Loucy (cell line): ENCODE data around the gene CRYZL1.

ENCODE experiments used
- H2AFZ ChIP-seq: fragments of 200-600 bp; sonication (generic); 2 replicates; pipeline ENCODE4 v1.6.0; 2016; ENCODE audit warnings: antibody characterized with exemption, mild to moderate bottlenecking, low read length, moderate library complexity
- H3F3A ChIP-seq: fragments of 200-600 bp; 2 replicates; pipeline ENCODE4 v1.6.0; 2016; ENCODE audit warnings: antibody characterized with exemption, low read depth, mild to moderate bottlenecking
- H3K27me3 ChIP-seq: fragments of 200-600 bp; sonication (generic); 2 replicates; pipeline ENCODE4 v1.6.1; 2014; ENCODE audit warnings: low read length, mild to moderate bottlenecking; ENCODE audit not compliant: insufficient read depth, poor library complexity, severe bottlenecking
- H3K36me3 ChIP-seq: fragments of 200-600 bp; sonication (generic); 2 replicates; pipeline ENCODE4 v1.6.1; 2016; ENCODE audit warnings: low read length; ENCODE audit not compliant: insufficient read depth
- H3K4me1 ChIP-seq: fragments of 200-600 bp; sonication (generic); 2 replicates; pipeline ENCODE4 v1.5.1; 2014; ENCODE audit warnings: low read length, mild to moderate bottlenecking; ENCODE audit not compliant: insufficient read depth, poor library complexity, severe bottlenecking
- H3K4me2 ChIP-seq: fragments of 200-600 bp; sonication (generic); 2 replicates; pipeline ENCODE4 v1.6.0; 2014; ENCODE audit warnings: antibody characterized with exemption, low read length, low read depth, mild to moderate bottlenecking; ENCODE audit not compliant: poor library complexity, severe bottlenecking
- H3K4me3 ChIP-seq: fragments of 200-600 bp; sonication (generic); 2 replicates; pipeline ENCODE4 v1.5.1; 2014; ENCODE audit warnings: low read length, mild to moderate bottlenecking, mixed read lengths; ENCODE audit not compliant: poor library complexity, severe bottlenecking
- H3K79me2 ChIP-seq: fragments of 200-600 bp; sonication (generic); 2 replicates; pipeline ENCODE4 v1.6.1; 2014; ENCODE audit warnings: low read length; ENCODE audit not compliant: insufficient read depth
- H3K9ac ChIP-seq: fragments of 200-600 bp; sonication (generic); 2 replicates; pipeline ENCODE4 v1.6.0; 2014; ENCODE audit warnings: mild to moderate bottlenecking, low read depth, low read length, moderate library complexity; ENCODE audit not compliant: poor library complexity, severe bottlenecking
- H3K9me2 ChIP-seq: fragments of 200-600 bp; sonication (generic); replicated peaks from 2 replicates; pipeline ENCODE4 v1.6.1; 2016; ENCODE audit warnings: low read depth, low read length, mixed read lengths
- H3K9me3 ChIP-seq: fragments of 200-600 bp; sonication (generic); 2 replicates; pipeline ENCODE4 v1.6.1; 2014; ENCODE audit warnings: mild to moderate bottlenecking, antibody characterized with exemption, low read length, low read depth; ENCODE audit not compliant: insufficient read depth
- H4K20me1 ChIP-seq: fragments of 200-600 bp; sonication (generic); 2 replicates; pipeline ENCODE4 v1.6.0; 2014; ENCODE audit warnings: antibody characterized with exemption, low read length, mild to moderate bottlenecking; ENCODE audit not compliant: insufficient read depth, poor library complexity, severe bottlenecking
- CTCF ChIP-seq: fragments of 200-600 bp; sonication (generic); conservative IDR thresholded peaks from 2 replicates; pipeline ENCODE4 v1.5.1; 2014; ENCODE audit warnings: mild to moderate bottlenecking, antibody characterized with exemption, low read length
- EZH2phosphoT487 ChIP-seq: fragments of 200-600 bp; IDR thresholded peaks from 2 replicates; pipeline ENCODE4 v1.6.1; 2018; ENCODE audit warnings: antibody characterized with exemption, mild to moderate bottlenecking, moderate library complexity, borderline replicate concordance

The CRYZL1 gene

GRCh38 chr21:33641352-33642026 lies at the start of gene CRYZL1:
Gene CRYZL1 (minus strand): TSS chr21:33641741. CDS start chr21:33631551, 10,190 bp downstream.
- H3K9ac ChIP-seq, result peak within 1 kb of the TSS; percentile 76
- no peaks in the 10 kb centered on the region for H3F3A ChIP-seq
- peak within 1 kb of the TSS; percentile 69 for H3K4me2 ChIP-seq
- peaks cover 66% of the 10 kb centered on the region for H3K79me2 ChIP-seq
- H3K27me3 ChIP-seq, result no peaks in the 10 kb centered on the region
- TF ChIP-seq CTCF, result no peak
- no peak for TF ChIP-seq EZH2phosphoT487
- H3K9me2 ChIP-seq, result no peaks in the 10 kb centered on the region
- H3K4me3 ChIP-seq, result peak within 1 kb of the TSS; percentile 75
- H3K36me3 ChIP-seq, result no peaks in the 10 kb centered on the region
- peak within 1 kb of the TSS; percentile 82 for H2AFZ ChIP-seq
- H3K4me1 ChIP-seq, result peaks cover 33% of the 10 kb centered on the region
- peaks cover 14% of the 10 kb centered on the region for H4K20me1 ChIP-seq
- H3K9me3 ChIP-seq, result no peaks in the 10 kb centered on the region

- Histone ChIP-seq H3K9me2 (no peaks in the 10 kb centered on the region), H3K27me3 (no peaks in the 10 kb centered on the region), H3K36me3 (no peaks in the 10 kb centered on the region), H3F3A (no peaks in the 10 kb centered on the region), H3K79me2 (no peaks in the 10 kb centered on the region), H3K4me2 (no peak overlapping the region), H3K9me3 (no peaks in the 10 kb centered on the region), H3K4me1 (no peaks in the 10 kb centered on the region), H4K20me1 (no peaks in the 10 kb centered on the region), H3K9ac (no peak overlapping the region), H3K4me3 (no peak overlapping the region), H2AFZ (no peak overlapping the region)
- TF ChIP-seq CTCF, result no peak
- TF ChIP-seq EZH2phosphoT487, result no peak
Observed at GRCh38 chr21:33690874-33691273, 49.3 kb upstream of the CRYZL1 start.

GRCh38 chr21:33688353-33688752 lies 46.8 kb upstream of the CRYZL1 start:
- H4K20me1 ChIP-seq, result no peaks in the 10 kb centered on the region
- H3K9me2 ChIP-seq, result no peaks in the 10 kb centered on the region
- no peak overlapping the region for H3K9ac ChIP-seq
- H3K27me3 ChIP-seq, result no peaks in the 10 kb centered on the region
- TF ChIP-seq EZH2phosphoT487, result no peak
- TF ChIP-seq CTCF, result no peak
- no peak overlapping the region for H3K4me3 ChIP-seq
- H2AFZ ChIP-seq, result no peak overlapping the region
- H3F3A ChIP-seq, result no peaks in the 10 kb centered on the region
- H3K4me1 ChIP-seq, result peaks cover 19% of the 10 kb centered on the region
- no peaks in the 10 kb centered on the region for H3K9me3 ChIP-seq
- no peaks in the 10 kb centered on the region for H3K36me3 ChIP-seq
- no peaks in the 10 kb centered on the region for H3K79me2 ChIP-seq
- no peak overlapping the region for H3K4me2 ChIP-seq
